NT2/D1 (cell line): Measurements from ENCODE around the gene ALPG.

Source experiments
- DNase-seq: peaks from one replicate; pipeline ENCODE4 v3.0.0-alpha.2; 2011; ENCODE audit warnings: low read depth, low spot score
- H3K27me3 ChIP-seq: 2 replicates; pipeline ENCODE4 v1.6.0; 2011; ENCODE audit warnings: mild to moderate bottlenecking; ENCODE audit not compliant: insufficient read length, insufficient read depth
- H3K36me3 ChIP-seq: 2 replicates; pipeline ENCODE4 v1.6.1; 2011; ENCODE audit warnings: mild to moderate bottlenecking, low read length, mixed read lengths; ENCODE audit not compliant: insufficient read depth, insufficient read length
- H3K4me1 ChIP-seq: 2 replicates; pipeline ENCODE4 v1.5.1; 2011; ENCODE audit not compliant: insufficient read depth, insufficient read length
- H3K4me3 ChIP-seq: 2 replicates; pipeline ENCODE4 v1.5.1; 2011; ENCODE audit warnings: low read depth; ENCODE audit not compliant: insufficient read length
- H3K9ac ChIP-seq: 2 replicates; pipeline ENCODE4 v1.6.0; 2011; ENCODE audit warnings: low read depth; ENCODE audit not compliant: insufficient read length
- H3K9me3 ChIP-seq: 2 replicates; pipeline ENCODE4 v1.5.1; 2011; ENCODE audit warnings: mild to moderate bottlenecking, low read length; ENCODE audit not compliant: insufficient read depth
- SUZ12 ChIP-seq: IDR thresholded peaks from 2 replicates; pipeline ENCODE4 v1.6.1; 2011; ENCODE audit not compliant: insufficient read length, insufficient read depth; ENCODE audit errors: extremely low read depth
- YY1 ChIP-seq: IDR thresholded peaks from 2 replicates; pipeline ENCODE4 v1.6.1; 2011; ENCODE audit not compliant: insufficient read length, insufficient read depth
- ZNF274 ChIP-seq: IDR thresholded peaks from 2 replicates; pipeline ENCODE4 v1.6.1; 2011; ENCODE audit warnings: mild to moderate bottlenecking, low read depth, low read length

ALPG gene

DNA sequence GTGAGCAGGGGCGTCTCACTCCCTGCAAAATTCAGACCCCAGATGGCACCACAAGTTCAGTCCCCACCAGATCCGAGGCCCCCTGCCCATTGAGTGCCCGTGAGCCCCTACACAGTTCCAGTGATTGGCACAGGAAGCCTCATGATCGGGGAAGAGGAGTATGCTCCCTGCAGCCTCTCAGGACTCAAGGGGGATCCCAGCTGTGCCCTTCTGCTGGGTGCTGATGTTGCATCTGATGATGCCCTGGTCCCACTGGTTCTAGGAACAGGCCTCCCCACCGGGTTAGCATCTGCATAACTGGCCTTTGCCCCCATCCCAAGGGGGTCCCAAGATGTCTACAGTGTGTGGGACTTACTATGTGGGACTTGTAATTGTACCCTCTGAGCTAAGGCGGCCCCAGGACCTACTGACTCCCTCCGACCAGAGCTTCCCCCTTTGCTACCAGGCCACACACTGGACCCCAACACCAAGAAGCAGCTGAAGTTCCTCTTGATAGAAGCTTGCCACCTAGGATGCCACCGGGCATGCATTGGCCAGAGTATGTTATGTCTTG, 8.6 kb downstream of the ALPG start:
- no peak overlapping the region for H3K9ac ChIP-seq
- TF ChIP-seq YY1 (no peak), SUZ12 (no peak), ZNF274 (no peak)
- peaks cover 16% of the 10 kb centered on the region for H3K27me3 ChIP-seq
- no peaks in the 10 kb centered on the region for H3K9me3 ChIP-seq
- peaks cover 12% of the 10 kb centered on the region for H3K36me3 ChIP-seq
- no peak for DNase-seq
- H3K4me3 ChIP-seq = no peak overlapping the region
- H3K4me1 ChIP-seq = peaks cover 29% of the 10 kb centered on the region

DNA sequence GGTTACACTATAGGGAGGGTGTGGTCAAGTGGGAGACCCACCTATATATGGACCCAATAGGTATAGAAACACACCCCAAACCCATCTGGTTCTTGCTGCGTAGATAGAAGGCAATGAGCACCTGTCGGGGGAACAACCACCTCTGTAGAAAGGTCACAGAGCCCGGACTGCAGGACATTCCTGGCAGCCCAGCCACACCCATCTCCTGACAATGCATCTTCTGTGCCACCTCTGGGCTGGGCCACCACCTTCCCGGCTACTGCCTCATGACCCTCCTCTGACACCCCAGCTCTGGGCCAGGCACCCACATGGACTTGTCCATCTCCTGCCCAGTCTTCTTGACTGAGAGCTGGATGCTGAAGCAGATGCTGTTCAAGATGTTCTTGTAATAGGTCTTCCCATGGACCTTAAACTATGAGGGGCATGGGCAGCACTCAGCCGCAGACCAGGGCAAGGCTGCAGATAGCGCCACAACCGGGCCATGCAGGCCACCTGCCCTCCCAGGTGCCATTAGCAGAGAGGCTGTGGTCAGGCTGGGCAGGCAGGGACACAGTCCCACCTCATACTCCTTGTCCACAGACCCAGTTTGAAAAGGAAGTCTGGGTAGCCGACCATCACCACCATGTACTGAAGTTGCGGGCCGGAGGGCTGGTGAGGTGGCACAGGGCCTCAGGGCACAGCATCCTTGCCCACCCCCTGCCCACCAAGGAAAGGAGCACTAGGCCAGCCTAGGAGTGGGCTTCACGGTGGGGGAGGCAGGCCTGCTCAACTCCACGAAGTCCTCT, 9.3 kb downstream of the ALPG start:
- peaks cover 12% of the 10 kb centered on the region for H3K36me3 ChIP-seq
- TF ChIP-seq YY1 (no peak), SUZ12 (no peak), ZNF274 (no peak)
- no peak for DNase-seq

DNA sequence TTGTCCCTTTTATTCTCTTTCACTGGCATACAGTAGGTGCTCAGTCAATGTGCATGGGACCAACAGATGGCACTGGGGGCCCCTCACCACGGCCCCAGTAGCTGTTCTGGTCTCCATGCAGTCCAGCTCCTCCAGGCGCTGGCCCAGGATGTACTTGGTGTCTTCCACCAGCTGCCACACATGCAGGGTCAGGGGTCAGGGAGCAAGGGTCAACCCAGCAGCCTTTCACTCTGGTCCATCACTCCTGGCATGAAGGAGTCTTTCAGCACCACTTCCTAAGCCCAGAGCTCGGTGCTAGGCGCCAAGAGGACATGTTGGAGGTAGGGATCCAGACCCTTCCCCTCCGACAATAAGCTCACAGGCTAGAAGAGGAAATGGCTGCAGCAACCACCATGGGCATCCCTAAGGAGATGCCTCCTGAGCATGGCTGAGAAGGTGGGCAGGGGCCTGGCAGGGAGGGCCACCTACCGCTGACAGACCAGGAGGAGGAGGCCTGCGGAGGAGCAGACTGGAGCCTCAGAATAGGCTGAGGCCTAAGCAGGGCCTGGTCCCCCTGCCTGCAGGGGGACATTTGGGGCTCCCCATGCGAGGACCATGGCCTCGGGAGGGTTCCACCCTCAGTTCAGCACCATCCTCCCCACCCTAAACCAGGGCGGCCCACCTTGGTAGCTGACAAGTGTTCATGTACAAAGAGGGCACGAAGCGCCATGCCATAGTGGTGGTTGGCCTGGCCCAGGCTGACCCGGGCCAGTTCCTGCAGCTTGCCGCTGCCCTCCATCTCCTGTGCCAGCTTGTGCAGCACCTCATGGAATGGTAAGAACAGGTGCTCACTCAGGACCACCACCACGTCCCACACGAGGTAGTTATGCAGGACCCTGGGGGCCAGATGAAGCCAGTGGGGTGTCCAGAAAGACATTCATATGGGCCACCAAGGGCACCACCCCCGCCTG, 10.2 kb downstream of the ALPG start:
- Histone ChIP-seq H3K27me3 (peaks cover 31% of the 10 kb centered on the region), H3K4me1 (peaks cover 27% of the 10 kb centered on the region), H3K9me3 (no peaks in the 10 kb centered on the region), H3K4me3 (no peak overlapping the region), H3K9ac (no peak overlapping the region), H3K36me3 (peaks cover 12% of the 10 kb centered on the region)
- DNase-seq = no peak
- TF ChIP-seq SUZ12 = no peak
- TF ChIP-seq ZNF274 = no peak
- TF ChIP-seq YY1 = no peak

More for the DNA sequence above, 9.3 kb downstream of the ALPG start:
- H3K4me1 ChIP-seq = peaks cover 24% of the 10 kb centered on the region
- H3K27me3 ChIP-seq = peaks cover 24% of the 10 kb centered on the region
- no peaks in the 10 kb centered on the region for H3K9me3 ChIP-seq
- no peak overlapping the region for H3K4me3 ChIP-seq
- H3K9ac ChIP-seq = no peak overlapping the region

DNA sequence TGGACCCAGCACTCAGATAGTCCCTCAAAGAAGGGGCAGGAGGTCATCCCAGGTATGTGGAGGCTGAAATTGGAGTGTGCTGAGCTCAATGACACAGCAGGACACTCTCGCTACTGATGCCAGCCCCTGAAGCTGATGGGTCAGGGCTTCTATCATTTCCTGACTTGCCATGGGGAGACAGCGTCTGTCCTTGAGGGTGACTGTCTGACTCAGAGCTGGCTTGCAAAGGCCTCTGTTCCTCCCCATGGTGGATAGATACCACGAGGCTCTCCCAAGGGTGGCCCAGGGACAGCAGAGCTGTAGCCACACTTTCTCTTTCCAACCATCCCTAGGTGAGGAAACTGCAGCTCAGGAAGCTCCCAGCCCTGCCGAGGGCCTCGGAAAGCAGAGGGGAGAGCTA, 10.8 kb downstream of the ALPG start:
- no peak overlapping the region for H3K9ac ChIP-seq
- H3K4me1 ChIP-seq = peaks cover 32% of the 10 kb centered on the region
- H3K4me3 ChIP-seq = no peak overlapping the region
- H3K36me3 ChIP-seq = peaks cover 12% of the 10 kb centered on the region
- no peaks in the 10 kb centered on the region for H3K9me3 ChIP-seq
- peaks cover 31% of the 10 kb centered on the region for H3K27me3 ChIP-seq
- TF ChIP-seq SUZ12 = no peak
- TF ChIP-seq YY1 = no peak
- no peak for TF ChIP-seq ZNF274
- no peak for DNase-seq

DNA sequence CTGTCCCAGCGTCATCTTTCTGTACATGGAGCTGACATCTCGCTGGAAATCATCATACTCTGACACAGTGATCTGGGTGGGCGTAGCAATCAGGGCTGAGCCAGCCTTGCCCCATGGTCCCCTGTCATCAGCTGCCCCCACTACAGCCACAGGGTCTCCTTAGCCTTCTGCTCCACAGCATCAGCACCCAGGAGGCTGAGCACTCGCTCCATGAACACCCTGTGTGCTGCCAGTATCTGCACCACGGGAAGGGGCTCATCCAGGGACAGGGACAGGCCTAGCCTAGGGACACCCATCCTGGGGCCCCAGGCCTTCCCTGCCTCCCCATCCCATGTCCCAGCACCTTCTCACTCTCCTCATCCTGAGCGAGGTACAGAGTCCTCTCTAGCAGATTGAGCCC, 11.4 kb downstream of the ALPG start:
- Histone ChIP-seq H3K27me3 (peaks cover 31% of the 10 kb centered on the region), H3K36me3 (peaks cover 12% of the 10 kb centered on the region), H3K4me3 (peak overlapping the region; percentile 93), H3K9ac (peak overlapping the region; percentile 6), H3K4me1 (peaks cover 34% of the 10 kb centered on the region), H3K9me3 (no peaks in the 10 kb centered on the region)
- TF ChIP-seq ZNF274 = no peak
- no peak for TF ChIP-seq SUZ12
- TF ChIP-seq YY1 = no peak
- DNase-seq = no peak

DNA sequence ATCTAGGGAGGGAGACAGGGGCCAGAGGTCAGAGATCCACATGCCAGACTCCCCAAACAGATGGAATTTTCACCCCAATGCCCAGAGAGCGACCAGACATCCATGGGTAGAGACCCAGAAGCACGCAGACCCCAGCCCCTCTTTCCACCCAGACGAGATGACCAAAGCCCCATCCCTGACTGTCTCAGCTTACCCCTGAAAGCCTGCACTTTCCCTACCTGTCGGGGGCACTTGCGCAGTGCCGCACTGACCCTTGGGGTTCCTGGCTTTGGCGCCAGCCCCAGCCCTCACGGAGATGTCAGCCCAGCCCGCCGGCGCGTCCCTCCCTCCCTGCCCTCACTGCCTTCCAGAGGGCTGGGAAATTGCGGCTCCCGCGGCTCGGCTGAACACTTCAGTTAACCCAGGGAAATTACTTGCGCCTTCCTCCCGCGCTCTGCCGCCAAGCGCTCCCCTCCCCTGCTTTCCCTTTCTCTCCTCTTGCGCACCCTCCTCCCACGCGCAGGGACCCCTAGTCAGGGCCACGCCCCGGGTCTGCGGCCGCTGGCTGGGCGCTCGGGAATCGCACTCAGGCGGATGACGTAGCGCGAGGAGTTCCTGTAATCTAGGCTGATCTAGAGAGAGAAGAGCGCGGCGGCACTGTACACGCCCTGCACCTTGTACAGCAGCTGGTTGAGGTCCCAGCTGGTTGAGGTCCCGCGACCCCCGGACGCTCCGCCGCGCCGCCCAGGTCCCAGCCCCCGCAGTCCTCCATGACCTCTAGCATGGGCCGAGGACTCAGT, 12.0 kb downstream of the ALPG start:
- Histone ChIP-seq H3K4me3 (peak overlapping the region; percentile 93), H3K9ac (peak overlapping the region; percentile 99), H3K36me3 (peaks cover 12% of the 10 kb centered on the region), H3K27me3 (peaks cover 31% of the 10 kb centered on the region), H3K4me1 (peaks cover 34% of the 10 kb centered on the region), H3K9me3 (no peaks in the 10 kb centered on the region)
- DNase-seq = no peak
- TF ChIP-seq ZNF274 = no peak
- TF ChIP-seq SUZ12 = no peak
- TF ChIP-seq YY1 = no peak
